PC-9 (cell line): ENCODE measurements around the gene MEF2A. TPM values are rescaled to one million over a fixed set of nuclear protein-coding genes. Genes with fewer than 3 reads are reported as not detected.
A peak's percentile ranks its signal among the peaks of the same experiment; 100 is the strongest.

Experiments used
- BruUV-seq: library from RNA; stranded (reverse); fragments of 400-500 nt; replicated peaks from 2 replicates; lab custom pipeline; 2021; lab: Mats Ljungman, UMichigan
- CTCF ChIA-PET: fragments of 300-600 bp; sonication (Branson Sonifier 250); formaldehyde crosslinking; loops from one replicate; lab custom pipeline; 2022; ENCODE audit warnings: antibody characterized with exemption; lab: Charles Lee
- POLR2A ChIA-PET: fragments of 300-600 bp; sonication (Branson Sonifier 250); formaldehyde crosslinking; loops from one replicate; lab custom pipeline; 2022; ENCODE audit warnings: antibody characterized with exemption; ENCODE audit not compliant: unreplicated experiment; lab: Charles Lee
- DNase-seq, 2 experiments: peaks; one replicate each; pipeline versions ENCODE4 v3.0.0 to v3.0.0-alpha.2; 2015 to 2022; ENCODE audit warnings: mixed read lengths in 1 of 2
- H2AFZ ChIP-seq: fragments of 200-600 bp; sonication (generic); 2 replicates; pipeline ENCODE4 v1.8.1; 2017; ENCODE audit warnings: antibody characterized with exemption
- H3F3A ChIP-seq: fragments of 200-600 bp; sonication (generic); 2 replicates; pipeline ENCODE4 v1.8.1; 2017; ENCODE audit warnings: antibody characterized with exemption, mild to moderate bottlenecking, low read depth; ENCODE audit not compliant: insufficient read depth
- H3K27ac ChIP-seq: fragments of 200-600 bp; sonication (generic); 2 replicates; pipeline ENCODE4 v1.6.1; 2016; ENCODE audit warnings: mixed run types
- H3K27me3 ChIP-seq: fragments of 200-600 bp; sonication (generic); 2 replicates; pipeline ENCODE4 v1.6.1; 2016; ENCODE audit warnings: low read depth, mixed run types; ENCODE audit not compliant: insufficient read depth
- H3K36me3 ChIP-seq: fragments of 200-600 bp; sonication (generic); 2 replicates; pipeline ENCODE4 v1.6.1; 2016; ENCODE audit warnings: low read depth, mixed run types
- H3K4me1 ChIP-seq: fragments of 200-600 bp; sonication (generic); replicated peaks from 2 replicates; pipeline ENCODE4 v1.6.1; 2016; ENCODE audit warnings: mixed run types; ENCODE audit not compliant: insufficient read depth
- H3K4me2 ChIP-seq: fragments of 200-600 bp; sonication (generic); 2 replicates; pipeline ENCODE4 v1.6.1; 2017; ENCODE audit warnings: mixed run types
- H3K4me3 ChIP-seq: fragments of 200-600 bp; sonication (generic); 2 replicates; pipeline ENCODE4 v1.6.1; 2016; ENCODE audit warnings: mixed run types
- H3K79me2 ChIP-seq: fragments of 200-600 bp; sonication (generic); 2 replicates; pipeline ENCODE4 v1.6.1; 2017; ENCODE audit warnings: low read depth, mixed run types
- H3K9me2 ChIP-seq: fragments of 200-600 bp; sonication (generic); 2 replicates; pipeline ENCODE4 v1.8.1; 2017; ENCODE audit warnings: mild to moderate bottlenecking; ENCODE audit not compliant: insufficient read depth
- H3K9me3 ChIP-seq: fragments of 200-600 bp; sonication (generic); 2 replicates; pipeline ENCODE4 v1.8.1; 2016; ENCODE audit warnings: low read depth; ENCODE audit not compliant: insufficient read depth
- H4K20me1 ChIP-seq: fragments of 200-600 bp; sonication (generic); 2 replicates; pipeline ENCODE4 v1.8.1; 2017; ENCODE audit not compliant: insufficient read depth
- EZH2 ChIP-seq: fragments of 200-600 bp; sonication (generic); IDR thresholded peaks from 2 replicates; pipeline ENCODE4 v1.8.0; 2017; ENCODE audit warnings: antibody characterized with exemption, low read depth
- intact Hi-C: fragments of 100-400 bp; cut with micrococcal nuclease; formaldehyde crosslinking; loops from one replicate; pipeline ENCODE4 v1.10.0; 2022; ENCODE audit not compliant: unreplicated experiment
- total RNA-seq: library from RNA; stranded (reverse); gene quantifications from 2 replicates; pipeline ENCODE4 v1.2.3, GENCODE V29; 2021
- TF ChIP-seq, protein P1 (sequence below): fragments of 200-600 bp; sonication (generic); conservative IDR thresholded peaks from 2 replicates; pipeline ENCODE4 v1.6.1; 2017; ENCODE audit warnings: mixed run types, antibody characterized with exemption, mild to moderate bottlenecking, moderate library complexity

The MEF2A gene
- total RNA-seq, 1 experiment from 2014 or later: 31.8 TPM

DNA sequence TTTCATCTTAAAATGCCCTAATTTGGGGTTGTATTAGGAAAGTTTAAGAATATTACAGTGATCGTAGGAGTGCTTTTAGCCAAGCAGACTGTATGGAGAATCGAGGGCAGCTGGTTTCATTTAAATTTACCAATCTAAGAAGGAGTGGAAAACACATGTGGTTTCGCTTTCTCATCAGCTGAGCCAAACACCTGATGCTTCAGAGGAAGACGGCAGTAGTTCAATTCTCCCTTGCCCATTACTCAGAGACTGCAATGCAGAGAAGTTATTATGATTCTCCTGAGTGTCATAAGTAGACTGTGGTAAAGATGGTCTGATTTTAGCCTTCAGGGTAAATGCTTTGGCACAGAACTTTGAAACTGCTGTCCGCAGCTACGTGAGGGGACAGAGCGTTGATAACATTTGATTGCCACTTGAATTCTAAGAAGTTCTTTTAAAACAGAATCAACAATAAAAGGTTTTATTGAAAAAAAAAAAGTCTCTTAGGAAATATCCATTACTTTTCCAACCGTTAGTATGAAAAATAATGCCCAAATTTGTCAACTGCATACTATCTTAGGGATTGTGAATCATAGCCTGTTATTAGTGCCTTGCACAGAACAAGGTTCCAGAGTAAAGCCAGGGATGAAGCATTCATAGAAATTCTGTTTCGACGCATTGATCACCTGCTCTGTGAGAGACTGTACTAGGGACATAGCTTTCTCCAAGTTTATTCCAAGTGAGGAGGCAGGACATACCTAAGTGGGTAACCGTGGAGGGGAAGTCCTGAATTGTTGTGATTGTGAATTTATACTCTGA lies 141.9 kb downstream of the MEF2A start:
- DNase-seq: no peak
- POLR2A ChIA-PET: no interaction called here
- TF ChIP-seq EZH2: no peak
- TF ChIP-seq, protein P1, sequence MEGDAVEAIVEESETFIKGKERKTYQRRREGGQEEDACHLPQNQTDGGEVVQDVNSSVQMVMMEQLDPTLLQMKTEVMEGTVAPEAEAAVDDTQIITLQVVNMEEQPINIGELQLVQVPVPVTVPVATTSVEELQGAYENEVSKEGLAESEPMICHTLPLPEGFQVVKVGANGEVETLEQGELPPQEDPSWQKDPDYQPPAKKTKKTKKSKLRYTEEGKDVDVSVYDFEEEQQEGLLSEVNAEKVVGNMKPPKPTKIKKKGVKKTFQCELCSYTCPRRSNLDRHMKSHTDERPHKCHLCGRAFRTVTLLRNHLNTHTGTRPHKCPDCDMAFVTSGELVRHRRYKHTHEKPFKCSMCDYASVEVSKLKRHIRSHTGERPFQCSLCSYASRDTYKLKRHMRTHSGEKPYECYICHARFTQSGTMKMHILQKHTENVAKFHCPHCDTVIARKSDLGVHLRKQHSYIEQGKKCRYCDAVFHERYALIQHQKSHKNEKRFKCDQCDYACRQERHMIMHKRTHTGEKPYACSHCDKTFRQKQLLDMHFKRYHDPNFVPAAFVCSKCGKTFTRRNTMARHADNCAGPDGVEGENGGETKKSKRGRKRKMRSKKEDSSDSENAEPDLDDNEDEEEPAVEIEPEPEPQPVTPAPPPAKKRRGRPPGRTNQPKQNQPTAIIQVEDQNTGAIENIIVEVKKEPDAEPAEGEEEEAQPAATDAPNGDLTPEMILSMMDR: no peak

DNA sequence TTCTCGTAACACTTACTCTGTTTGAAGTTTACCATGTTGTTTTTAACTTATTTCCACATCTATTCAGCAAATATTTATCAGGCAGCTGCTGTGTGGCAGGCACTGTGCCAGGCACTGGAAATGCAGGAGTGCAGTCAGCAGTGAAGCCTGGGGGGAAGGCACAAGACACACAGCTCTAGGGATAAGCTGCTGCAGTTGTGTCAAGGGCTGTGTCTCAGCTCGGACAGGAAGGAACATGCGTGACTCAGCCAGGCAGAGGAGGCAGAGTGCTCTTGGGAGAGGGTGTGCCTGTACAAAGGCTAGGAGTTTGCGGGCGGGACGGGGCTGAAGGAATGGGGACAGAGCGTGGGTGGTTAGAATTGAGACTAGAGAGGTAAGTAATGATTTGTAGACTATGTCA lies 142.8 kb downstream of the MEF2A start:
- no peak overlapping the region for H2AFZ ChIP-seq
- BruUV-seq: no TSS peak
- H3K4me1 ChIP-seq: peaks cover 5% of the 10 kb centered on the region; the same call in 1 of the 2 replicates
- H3K27ac ChIP-seq: no peak overlapping the region
- CTCF ChIA-PET: no interaction called here
- no peaks in the 10 kb centered on the region for H3K79me2 ChIP-seq
- intact Hi-C loops: no loop called here
- TF ChIP-seq EZH2: no peak
- TF ChIP-seq, protein P1: no peak
- H3K9me3 ChIP-seq: no peaks in the 10 kb centered on the region
- H3K4me3 ChIP-seq: no peak overlapping the region
- no peaks in the 10 kb centered on the region for H3K9me2 ChIP-seq
- no peaks in the 10 kb centered on the region for H3K27me3 ChIP-seq
- no peaks in the 10 kb centered on the region for H3K36me3 ChIP-seq
- H3F3A ChIP-seq: no peaks in the 10 kb centered on the region; the same call in 1 of the 2 replicates
- H4K20me1 ChIP-seq: no peaks in the 10 kb centered on the region
- H3K4me2 ChIP-seq: no peak overlapping the region
- DNase-seq: peak in 1 of 2 experiments; percentile 44
- POLR2A ChIA-PET: no interaction called here

More for the DNA sequence above, 141.9 kb downstream of the MEF2A start:
- Histone ChIP-seq H3K4me1 (peaks cover 11% of the 10 kb centered on the region), H3K4me2 (no peak overlapping the region), H3K9me2 (no peaks in the 10 kb centered on the region), H3F3A (peaks cover 5% of the 10 kb centered on the region; the same call in 1 of the 2 replicates), H2AFZ (no peak overlapping the region), H3K79me2 (no peaks in the 10 kb centered on the region), H3K36me3 (no peaks in the 10 kb centered on the region), H3K9me3 (no peaks in the 10 kb centered on the region), H4K20me1 (no peaks in the 10 kb centered on the region), H3K27ac (no peak overlapping the region), H3K27me3 (no peaks in the 10 kb centered on the region), H3K4me3 (no peak overlapping the region)
- intact Hi-C loops: no loop called here
- no TSS peak for BruUV-seq
- CTCF ChIA-PET: no interaction called here

DNA sequence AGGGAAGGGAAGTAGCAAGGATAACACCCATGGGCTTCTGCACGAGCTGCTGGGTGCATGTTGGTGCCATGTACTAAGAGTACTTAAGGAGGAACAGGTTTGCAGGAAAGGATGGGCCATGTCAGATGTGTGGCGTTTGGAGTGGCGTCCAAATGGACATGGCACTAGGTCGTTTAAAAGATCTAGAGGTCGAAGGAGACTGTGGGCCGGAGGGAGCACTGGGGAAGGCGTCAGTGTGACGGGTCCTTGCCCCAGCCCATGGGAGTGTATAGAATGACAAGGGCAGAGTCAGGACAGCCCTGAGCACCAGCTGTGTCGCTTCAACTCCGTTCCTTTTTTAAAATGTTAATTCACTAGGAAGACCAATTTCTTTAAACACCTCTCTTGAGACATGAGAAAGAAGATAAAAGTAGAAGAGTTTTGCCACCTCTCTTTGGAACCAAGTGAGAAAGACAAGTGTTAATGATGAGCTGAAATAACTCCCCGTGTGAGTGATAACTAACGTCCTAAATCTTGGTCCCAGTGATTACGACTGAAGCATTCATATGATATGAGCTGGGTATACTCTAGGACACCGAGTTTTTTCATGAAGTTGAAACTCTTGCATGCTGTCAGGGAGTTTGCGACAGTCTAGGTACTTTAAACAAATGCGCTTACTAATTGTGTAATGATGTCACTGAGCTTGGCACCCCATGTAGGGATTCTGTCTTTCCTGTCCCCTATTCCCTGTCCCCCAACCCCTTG lies 143.6 kb downstream of the MEF2A start:
- no peak for DNase-seq
- Histone ChIP-seq H3F3A (no peaks in the 10 kb centered on the region; the same call in 1 of the 2 replicates), H3K36me3 (no peaks in the 10 kb centered on the region), H3K9me3 (no peaks in the 10 kb centered on the region), H3K27me3 (no peaks in the 10 kb centered on the region), H3K9me2 (no peaks in the 10 kb centered on the region), H4K20me1 (no peaks in the 10 kb centered on the region), H3K79me2 (no peaks in the 10 kb centered on the region), H3K4me2 (no peak overlapping the region), H3K4me1 (no peaks in the 10 kb centered on the region), H3K4me3 (no peak overlapping the region), H3K27ac (no peak overlapping the region), H2AFZ (no peak overlapping the region)
- intact Hi-C loops: no loop called here
- ChIA-PET POLR2A (no interaction called here), CTCF (no interaction called here)
- TF ChIP-seq, protein P1: no peak
- no peak for TF ChIP-seq EZH2
- no TSS peak for BruUV-seq
